ENCODE results near the gene ZBTB34. TPM values are rescaled to one million over a fixed set of nuclear protein-coding genes. Genes with fewer than 3 reads are reported as not detected.

ZBTB34 gene
- total RNA-seq, 5 donors from 2014 or later (not counting 1 experiment from before 2014, with no cell fraction given), result 5.4 to 8.7 (median 7.9) TPM

DNA sequence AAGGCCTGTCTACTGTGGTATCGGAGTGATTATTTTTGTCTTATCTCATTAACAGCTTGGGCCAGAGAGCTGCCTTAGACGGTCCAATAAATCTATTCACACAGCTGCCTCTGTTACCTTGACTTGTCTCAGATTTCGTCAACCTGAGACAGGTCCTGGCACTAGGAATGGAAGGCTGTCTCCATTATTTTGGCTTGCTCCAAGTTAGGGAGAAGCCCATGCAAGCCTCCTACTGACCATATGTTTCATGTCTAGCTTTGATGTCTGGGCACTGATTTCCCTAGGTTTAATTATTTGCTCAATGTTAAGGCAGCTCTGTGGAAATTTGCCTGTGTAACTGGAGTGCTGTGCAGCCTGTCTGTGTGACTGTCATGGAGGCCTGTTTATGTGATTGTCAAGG is 41.8 kb downstream of the ZBTB34 start:
- no peak for ATAC-seq (replicated peaks in 1 of 4)
- Mint-ChIP-seq H3K27me3 (peaks cover 7 to 14% of the 10 kb centered on the region in 2 donors), H3K9me3 (peaks cover 8 to 10% (median 8%) of the 10 kb centered on the region in 3 donors), H3K4me1 (no peaks in the 10 kb centered on the region), H3K36me3 (no peaks in the 10 kb centered on the region), H3K4me3 (no peak overlapping the region), H3K27ac (no peak overlapping the region)
- ChIA-PET CTCF (no interaction called here), POLR2A (no interaction called here)
- Histone ChIP-seq H3K36me3 (ENCODE audit: control insufficient read depth in 2 of 2, extremely low read depth in 1 of 2, insufficient read depth in 1 of 2, low read length in 1 of 2) (no peaks in the 10 kb centered on the region), H3K4me3 (ENCODE audit: control insufficient read depth in 1 of 2, extremely low read depth in 1 of 2, low read length in 1 of 2) (no peak overlapping the region), H3K9me3 (no peaks in the 10 kb centered on the region), H3K27ac (ENCODE audit: low read length) (no peak overlapping the region), H3K4me1 (ENCODE audit: control insufficient read depth in 1 of 2, extremely low read depth in 1 of 2, insufficient read depth in 2 of 2, low read length in 2 of 2) (no peaks in the 10 kb centered on the region), H3K27me3 (replicated peaks in 1 of 2; ENCODE audit: control insufficient read depth in 2 of 2, extremely low read depth in 1 of 2, insufficient read depth in 2 of 2, low read length in 1 of 2) (peaks cover 0 to 21% of the 10 kb centered on the region in 2 experiments)
- 100% methylated on average over 1 of the region's 3 CpGs for WGBS (ENCODE audit: insufficient coverage)
- DNase-seq, result no peak

DNA sequence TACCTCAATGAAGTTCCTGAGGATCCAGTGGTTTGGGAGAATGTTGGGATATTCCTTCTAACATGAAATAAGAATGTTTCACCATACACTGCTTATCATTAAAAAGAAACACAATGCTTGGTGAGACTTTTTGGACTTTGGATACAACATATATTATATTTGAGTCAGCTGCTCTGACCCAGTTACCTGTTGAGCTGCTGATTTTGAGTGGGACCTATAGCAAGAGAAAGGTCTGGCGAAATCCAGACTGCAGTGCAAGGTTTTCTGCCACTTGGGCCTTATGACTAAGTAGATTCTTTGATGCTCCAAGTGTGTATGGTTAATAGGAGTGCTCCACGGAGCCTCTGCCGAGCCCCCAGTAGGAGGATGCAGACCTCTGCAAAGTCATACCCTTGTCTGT is 44.1 kb downstream of the ZBTB34 start:
- ATAC-seq (replicated peaks in 1 of 4) (no peak), DNase-seq (no peak)
- peaks cover 0 to 19% of the 10 kb centered on the region in 2 donors for H3K27me3 Mint-ChIP-seq
- Histone ChIP-seq H3K9me3 (no peaks in the 10 kb centered on the region), H3K4me3 (ENCODE audit: control insufficient read depth in 1 of 2, extremely low read depth in 1 of 2, low read length in 1 of 2) (no peak overlapping the region), H3K27me3 (replicated peaks in 1 of 2; ENCODE audit: control insufficient read depth in 2 of 2, extremely low read depth in 1 of 2, insufficient read depth in 2 of 2, low read length in 1 of 2) (peaks cover 0 to 26% of the 10 kb centered on the region in 2 experiments), H3K36me3 (ENCODE audit: control insufficient read depth in 2 of 2, extremely low read depth in 1 of 2, insufficient read depth in 1 of 2, low read length in 1 of 2) (no peaks in the 10 kb centered on the region), H3K4me1 (ENCODE audit: control insufficient read depth in 1 of 2, extremely low read depth in 1 of 2, insufficient read depth in 2 of 2, low read length in 2 of 2) (no peaks in the 10 kb centered on the region), H3K27ac (ENCODE audit: low read length) (no peak overlapping the region)
- CTCF ChIA-PET, result no interaction called here
- POLR2A ChIA-PET, result no interaction called here
- H3K36me3 Mint-ChIP-seq, result no peaks in the 10 kb centered on the region
- H3K4me3 Mint-ChIP-seq, result no peak overlapping the region
- 87% methylated on average over 2 of the region's 3 CpGs for WGBS (ENCODE audit: insufficient coverage)
- no peak overlapping the region for H3K27ac Mint-ChIP-seq
- H3K4me1 Mint-ChIP-seq, result no peaks in the 10 kb centered on the region
- H3K9me3 Mint-ChIP-seq, result peaks cover 8 to 10% (median 8%) of the 10 kb centered on the region in 3 donors

DNA sequence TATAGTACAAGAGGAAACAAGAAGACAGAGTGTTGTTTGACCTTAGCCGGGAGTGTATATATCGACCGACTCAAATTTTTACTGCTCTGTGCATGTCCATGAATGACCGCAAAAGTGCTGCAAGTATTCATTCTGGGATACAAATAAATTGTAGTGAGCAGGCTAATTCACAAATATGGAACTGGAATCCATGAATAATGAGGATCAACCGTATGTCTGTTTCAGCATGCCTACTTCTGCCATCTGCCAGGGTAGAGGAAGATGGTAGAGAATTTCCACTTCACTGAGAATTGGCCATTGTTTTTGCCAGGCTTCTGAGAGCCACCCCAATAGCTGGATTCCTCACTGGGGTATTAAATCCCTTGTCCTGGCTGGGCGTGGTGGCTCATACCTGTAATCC is 45.7 kb downstream of the ZBTB34 start:
- H3K4me3 ChIP-seq (ENCODE audit: control insufficient read depth in 1 of 2, extremely low read depth in 1 of 2, low read length in 1 of 2), result no peak overlapping the region
- ChIA-PET POLR2A (no interaction called here), CTCF (no interaction called here)
- no peaks in the 10 kb centered on the region for H3K4me1 ChIP-seq (ENCODE audit: control insufficient read depth in 1 of 2, extremely low read depth in 1 of 2, insufficient read depth in 2 of 2, low read length in 2 of 2)
- Mint-ChIP-seq H3K4me3 (no peak overlapping the region), H3K36me3 (no peaks in the 10 kb centered on the region), H3K27ac (no peak overlapping the region), H3K27me3 (peaks cover 0 to 19% of the 10 kb centered on the region in 2 donors), H3K4me1 (no peaks in the 10 kb centered on the region), H3K9me3 (peaks cover 6 to 7% (median 6%) of the 10 kb centered on the region in 3 donors)
- H3K27ac ChIP-seq (ENCODE audit: low read length), result no peak overlapping the region
- no peaks in the 10 kb centered on the region for H3K9me3 ChIP-seq
- ATAC-seq (replicated peaks in 1 of 4) (no peak), DNase-seq (no peak)
- 94% methylated on average over 5 of the region's 6 CpGs for WGBS (ENCODE audit: insufficient coverage)
- H3K36me3 ChIP-seq (ENCODE audit: control insufficient read depth in 2 of 2, extremely low read depth in 1 of 2, insufficient read depth in 1 of 2, low read length in 1 of 2), result no peaks in the 10 kb centered on the region
- peaks cover 0 to 22% of the 10 kb centered on the region in 2 experiments for H3K27me3 ChIP-seq (replicated peaks in 1 of 2; ENCODE audit: control insufficient read depth in 2 of 2, extremely low read depth in 1 of 2, insufficient read depth in 2 of 2, low read length in 1 of 2)

DNA sequence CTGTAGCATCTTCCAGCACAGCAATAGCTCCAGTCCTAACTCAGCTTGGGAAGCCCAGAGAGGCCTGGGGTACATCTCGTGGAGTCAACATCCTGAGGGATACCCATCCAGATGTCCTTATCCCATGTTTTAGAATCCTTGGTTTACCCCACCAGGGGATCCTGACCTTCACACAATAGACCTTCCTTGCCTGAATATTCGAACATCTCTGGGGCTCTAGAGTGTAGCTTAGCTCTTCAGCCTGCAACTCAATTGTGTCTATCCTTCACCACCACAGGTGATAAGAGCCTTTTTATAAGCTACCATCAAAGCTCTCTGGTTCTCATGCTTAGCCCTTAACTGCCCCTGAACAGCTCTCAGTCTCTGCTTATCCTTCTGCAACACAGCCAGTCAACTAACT is 46.6 kb downstream of the ZBTB34 start:
- Histone ChIP-seq H3K9me3 (no peaks in the 10 kb centered on the region), H3K36me3 (ENCODE audit: control insufficient read depth in 2 of 2, extremely low read depth in 1 of 2, insufficient read depth in 1 of 2, low read length in 1 of 2) (no peaks in the 10 kb centered on the region), H3K27me3 (replicated peaks in 1 of 2; ENCODE audit: control insufficient read depth in 2 of 2, extremely low read depth in 1 of 2, insufficient read depth in 2 of 2, low read length in 1 of 2) (peaks cover 0 to 22% of the 10 kb centered on the region in 2 experiments), H3K4me1 (ENCODE audit: control insufficient read depth in 1 of 2, extremely low read depth in 1 of 2, insufficient read depth in 2 of 2, low read length in 2 of 2) (no peaks in the 10 kb centered on the region), H3K4me3 (ENCODE audit: control insufficient read depth in 1 of 2, extremely low read depth in 1 of 2, low read length in 1 of 2) (no peak overlapping the region), H3K27ac (ENCODE audit: low read length) (no peak overlapping the region)
- no peaks in the 10 kb centered on the region for H3K36me3 Mint-ChIP-seq
- 81% methylated on average over 2 of the region's 2 CpGs for WGBS (ENCODE audit: insufficient coverage)
- peaks cover 0 to 3% (median 2%) of the 10 kb centered on the region in 3 donors for H3K9me3 Mint-ChIP-seq
- no peak overlapping the region for H3K27ac Mint-ChIP-seq
- no peaks in the 10 kb centered on the region for H3K4me1 Mint-ChIP-seq
- ChIA-PET POLR2A (no interaction called here), CTCF (no interaction called here)
- peaks cover 0 to 19% of the 10 kb centered on the region in 2 donors for H3K27me3 Mint-ChIP-seq
- ATAC-seq (replicated peaks in 1 of 4) (no peak), DNase-seq (no peak)
- H3K4me3 Mint-ChIP-seq, result no peak overlapping the region

DNA sequence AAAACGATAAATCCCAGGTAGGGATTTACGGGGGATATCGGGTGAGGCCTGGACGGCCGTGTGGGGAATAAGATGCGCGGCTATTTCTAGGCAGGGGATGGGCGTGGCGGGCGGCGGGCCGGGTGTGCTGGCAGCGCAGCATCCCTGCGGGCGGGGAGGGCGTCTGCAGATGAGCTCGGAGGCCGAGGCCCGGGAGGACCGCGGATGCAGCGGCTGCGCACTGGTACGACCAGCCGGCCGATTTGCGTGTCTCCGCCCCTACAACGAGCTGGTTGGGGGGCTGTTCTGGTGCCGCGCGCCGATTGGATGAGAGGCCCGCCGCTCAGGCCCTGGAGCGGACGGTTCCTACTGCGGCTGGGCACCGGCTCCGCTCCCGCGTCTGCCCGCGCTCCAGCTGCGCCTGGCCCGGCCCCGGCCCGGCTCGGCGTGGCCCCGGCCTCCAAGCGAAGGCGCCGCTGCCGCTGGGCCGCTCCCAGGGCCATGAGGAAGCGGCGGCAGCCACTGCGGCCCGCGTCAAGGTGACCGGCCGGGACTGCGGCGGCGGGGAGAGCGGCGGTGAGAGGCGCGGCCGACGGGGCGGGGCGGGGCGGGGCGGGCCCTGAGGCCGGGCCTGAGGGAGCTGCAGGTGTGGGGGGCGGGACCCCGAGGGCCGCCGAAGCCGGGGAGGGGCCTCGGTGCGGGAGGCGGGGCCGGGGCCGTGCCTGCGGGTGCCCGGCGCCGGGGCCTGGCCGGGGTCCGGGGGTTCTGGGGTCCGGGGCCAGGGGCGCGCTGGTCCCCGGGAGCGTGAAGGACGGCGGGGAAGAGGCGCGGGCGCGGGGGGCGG is 54.2 kb downstream of the ZBTB34 start, which contains the start of gene RALGPS1:
RALGPS1 (plus strand) TSS at position 325 of the 823 bp plus-strand sequence. CDS start 47,508 bp downstream, outside the sequence.
- DNase-seq, result peak; percentile 67 to 92 (median 77)
- ChIA-PET CTCF (interaction anchor here in 1 of 2 donors (1.8 kb wide), 1 partner anchor 56 kb away, joined by 4 read pairs; no protein-coding TSS in a partner anchor), POLR2A (interaction anchor here in 1 of 2 donors (1.6 kb wide), 1 partner anchor 310 kb away, joined by 3 read pairs; no protein-coding TSS in a partner anchor)
- Histone ChIP-seq H3K27ac (ENCODE audit: low read length) (no peak within 1 kb of the TSS), H3K27me3 (replicated peaks in 1 of 2; ENCODE audit: control insufficient read depth in 2 of 2, extremely low read depth in 1 of 2, insufficient read depth in 2 of 2, low read length in 1 of 2) (peaks cover 0 to 8% of the 10 kb centered on the region in 2 experiments), H3K4me1 (ENCODE audit: control insufficient read depth in 1 of 2, extremely low read depth in 1 of 2, insufficient read depth in 2 of 2, low read length in 2 of 2) (peaks cover 2 to 14% of the 10 kb centered on the region in 2 experiments), H3K36me3 (ENCODE audit: control insufficient read depth in 2 of 2, extremely low read depth in 1 of 2, insufficient read depth in 1 of 2, low read length in 1 of 2) (no peaks in the 10 kb centered on the region), H3K9me3 (no peaks in the 10 kb centered on the region), H3K4me3 (ENCODE audit: control insufficient read depth in 1 of 2, extremely low read depth in 1 of 2, low read length in 1 of 2) (peak within 1 kb of the TSS; percentile 36 to 38)
- Mint-ChIP-seq H3K4me1 (peaks cover 7 to 9% (median 8%) of the 10 kb centered on the region in 3 donors), H3K27me3 (no peaks in the 10 kb centered on the region), H3K27ac (peak within 1 kb of the TSS; percentile 24 to 41), H3K4me3 (peak within 1 kb of the TSS; percentile 73 to 76 (median 75)), H3K36me3 (no peaks in the 10 kb centered on the region), H3K9me3 (peaks cover 0 to 4% (median 2%) of the 10 kb centered on the region in 3 donors)
- 1% methylated on average over 91 of the region's 105 CpGs for WGBS (ENCODE audit: insufficient coverage)
- peak; percentile 90 to 96 (median 94) for ATAC-seq (replicated peaks in 1 of 4)

DNA sequence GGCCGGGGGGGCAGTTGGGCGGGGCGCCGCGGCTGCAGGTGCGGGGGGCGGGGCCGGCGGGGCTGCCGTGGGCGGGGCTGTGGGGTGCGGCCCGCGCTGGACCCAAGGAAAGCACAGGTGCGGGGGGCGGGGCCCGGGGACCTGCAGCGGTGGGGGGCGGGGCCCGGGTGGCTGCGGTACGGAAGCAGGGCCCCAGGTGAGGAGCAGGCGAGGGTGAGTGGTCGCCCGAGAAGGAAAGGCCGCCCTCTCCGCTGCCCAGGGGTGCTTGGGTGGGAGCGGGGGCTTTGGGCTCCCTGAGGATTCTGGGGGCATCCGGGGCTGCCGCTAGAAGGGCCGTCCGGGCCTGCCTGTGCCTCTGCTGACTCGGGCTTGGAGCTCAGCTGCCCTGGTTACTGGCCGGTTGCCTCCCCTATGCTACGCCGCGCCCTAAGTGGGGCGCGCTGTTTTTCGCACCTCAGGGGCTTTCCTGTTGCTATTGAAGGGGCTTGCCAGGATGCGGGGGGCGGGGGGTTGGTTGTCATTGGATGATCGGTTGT is 54.9 kb downstream of the ZBTB34 start:
- peak overlapping the region; percentile 24 to 41 for H3K27ac Mint-ChIP-seq

More for the DNA sequence above, 54.9 kb downstream of the ZBTB34 start:
- H3K4me1 ChIP-seq (ENCODE audit: control insufficient read depth in 1 of 2, extremely low read depth in 1 of 2, insufficient read depth in 2 of 2, low read length in 2 of 2), result peaks cover 2 to 14% of the 10 kb centered on the region in 2 experiments
- peaks cover 7 to 9% (median 8%) of the 10 kb centered on the region in 3 donors for H3K4me1 Mint-ChIP-seq
- DNase-seq, result peak in 31 of 35 experiments; percentile 11 to 61 (median 26)
- H3K27me3 Mint-ChIP-seq, result peaks cover 0 to 5% of the 10 kb centered on the region in 2 donors
- peak; percentile 20 to 39 (median 22) for ATAC-seq (replicated peaks in 1 of 4)
- H3K4me3 Mint-ChIP-seq, result peak overlapping the region; percentile 61 to 73 (median 70)
- CTCF ChIA-PET, result no interaction called here
- peaks cover 0 to 7% of the 10 kb centered on the region in 2 experiments for H3K27me3 ChIP-seq (replicated peaks in 1 of 2; ENCODE audit: control insufficient read depth in 2 of 2, extremely low read depth in 1 of 2, insufficient read depth in 2 of 2, low read length in 1 of 2)
- no peaks in the 10 kb centered on the region for H3K9me3 ChIP-seq
- H3K9me3 Mint-ChIP-seq, result peaks cover 0 to 4% (median 2%) of the 10 kb centered on the region in 3 donors
- peak overlapping the region; percentile 36 to 38 for H3K4me3 ChIP-seq (ENCODE audit: control insufficient read depth in 1 of 2, extremely low read depth in 1 of 2, low read length in 1 of 2)
- H3K27ac ChIP-seq (ENCODE audit: low read length), result no peak overlapping the region
- H3K36me3 ChIP-seq (ENCODE audit: control insufficient read depth in 2 of 2, extremely low read depth in 1 of 2, insufficient read depth in 1 of 2, low read length in 1 of 2), result no peaks in the 10 kb centered on the region
- H3K36me3 Mint-ChIP-seq, result no peaks in the 10 kb centered on the region
- WGBS (ENCODE audit: insufficient coverage), result 7% methylated on average over 17 of the region's 43 CpGs
- POLR2A ChIA-PET, result interaction anchor here in 1 of 2 donors (1.6 kb wide), 1 partner anchor 310 kb away, joined by 3 read pairs; no protein-coding TSS in a partner anchor

All from T-cell (primary cell).